SKM-1 treated with dmso at 0.1 percent for 144 hours (cell line): Measurements from ENCODE around the gene TMEM18.

Experiments
- DNase-seq: peaks from one replicate; lab custom pipeline; 2025; ENCODE audit not compliant: unreplicated experiment; lab: John Stamatoyannopoulos, UW

Gene TMEM18

GRCh38 chr2:653645-654425 lies 23.4 kb downstream of the TMEM18 start:
- DNase-seq: no peak

- no peak for DNase-seq
Measured at GRCh38 chr2:652881-653480, 24.2 kb downstream of the TMEM18 start.

GRCh38 chr2:651951-652373 lies 25.2 kb downstream of the TMEM18 start:
- no peak for DNase-seq

GRCh38 chr2:650343-651310 lies 26.6 kb downstream of the TMEM18 start:
- no peak for DNase-seq

GRCh38 chr2:649426-650342 lies 27.5 kb downstream of the TMEM18 start:
- no peak for DNase-seq

GRCh38 chr2:648476-649424 lies 28.5 kb downstream of the TMEM18 start:
- DNase-seq: no peak

GRCh38 chr2:647691-648231 lies 29.4 kb downstream of the TMEM18 start:
- no peak for DNase-seq

- DNase-seq: no peak
Measured at GRCh38 chr2:647003-647560, 30.1 kb downstream of the TMEM18 start.

GRCh38 chr2:644871-645270 lies 32.3 kb downstream of the TMEM18 start:
- DNase-seq: no peak

- no peak for DNase-seq
Measured at GRCh38 chr2:643761-644160, 33.4 kb downstream of the TMEM18 start.

- no peak for DNase-seq
Measured at GRCh38 chr2:643334-643733, 33.9 kb downstream of the TMEM18 start.

- DNase-seq: no peak
Measured at GRCh38 chr2:641872-642815, 35.1 kb downstream of the TMEM18 start.

GRCh38 chr2:641164-641871 lies 35.9 kb downstream of the TMEM18 start:
- no peak for DNase-seq

GRCh38 chr2:639703-640102 lies 37.5 kb downstream of the TMEM18 start:
- DNase-seq: no peak

- DNase-seq: no peak
Measured at GRCh38 chr2:637804-638203, 39.4 kb downstream of the TMEM18 start.

- no peak for DNase-seq
Measured at GRCh38 chr2:637406-637776, 39.8 kb downstream of the TMEM18 start.
